ENCODE results near the gene CTCF. TPM values are rescaled to one million over a fixed set of nuclear protein-coding genes. Genes with fewer than 3 reads are reported as not detected.
A peak's percentile ranks its signal among the peaks of the same experiment; 100 is the strongest.

Gene CTCF
- total RNA-seq, 3 donors from 2014 or later (not counting 1 experiment from before 2014, with no cell fraction given) = 61.4 to 76.7 (median 63.6) TPM

GRCh38 chr16:67593288-67593687 is 31.0 kb downstream of the CTCF start:
- intact Hi-C loops (cut with micrococcal nuclease) = no loop called here
- 89% methylated on average over 3 of the region's 4 CpGs for WGBS (ENCODE audit: insufficient coverage)
- H3K9me3 Mint-ChIP-seq = no peaks in the 10 kb centered on the region
- Histone ChIP-seq H3K4me3 (ENCODE audit: low read length) (no peak overlapping the region), H3K4me1 (ENCODE audit: control insufficient read depth, insufficient read depth, low read length) (peaks cover 4% of the 10 kb centered on the region), H3K27ac (ENCODE audit: low read length) (no peak overlapping the region), H3K36me3 (ENCODE audit: control insufficient read depth, insufficient read depth, low read length) (peaks cover 13% of the 10 kb centered on the region), H3K9me3 (ENCODE audit: control insufficient read depth, insufficient read depth, low read length) (no peaks in the 10 kb centered on the region), H3K27me3 (ENCODE audit: control insufficient read depth, insufficient read depth, low read length) (no peaks in the 10 kb centered on the region)
- DNase-seq (no peak), ATAC-seq (no peak)
- peak overlapping the region; percentile 69 to 73 for H3K27ac Mint-ChIP-seq
- H3K27me3 Mint-ChIP-seq (ENCODE audit: low read depth in 2 of 2) = no peaks in the 10 kb centered on the region
- no peak overlapping the region for H3K4me3 Mint-ChIP-seq
- H3K36me3 Mint-ChIP-seq = no peaks in the 10 kb centered on the region
- peaks cover 37 to 40% of the 10 kb centered on the region in 2 donors for H3K4me1 Mint-ChIP-seq
- no peak for TF ChIP-seq CTCF (IDR thresholded peaks at IDR 0.05)

GRCh38 chr16:67593701-67594100 is 31.4 kb downstream of the CTCF start:
- H3K27ac Mint-ChIP-seq = peak overlapping the region; percentile 69 to 73
- peaks cover 36 to 42% of the 10 kb centered on the region in 2 donors for H3K4me1 Mint-ChIP-seq
- no peaks in the 10 kb centered on the region for H3K36me3 Mint-ChIP-seq
- no peaks in the 10 kb centered on the region for H3K9me3 ChIP-seq (ENCODE audit: control insufficient read depth, insufficient read depth, low read length)
- no peaks in the 10 kb centered on the region for H3K9me3 Mint-ChIP-seq
- no peak for TF ChIP-seq CTCF (IDR thresholded peaks at IDR 0.05)
- no peaks in the 10 kb centered on the region for H3K27me3 ChIP-seq (ENCODE audit: control insufficient read depth, insufficient read depth, low read length)
- intact Hi-C loops (cut with micrococcal nuclease) = no loop called here
- DNase-seq (no peak), ATAC-seq (no peak)
- no peak overlapping the region for H3K4me3 ChIP-seq (ENCODE audit: low read length)
- H3K27ac ChIP-seq (ENCODE audit: low read length) = no peak overlapping the region
- H3K36me3 ChIP-seq (ENCODE audit: control insufficient read depth, insufficient read depth, low read length) = peaks cover 15% of the 10 kb centered on the region
- H3K4me1 ChIP-seq (ENCODE audit: control insufficient read depth, insufficient read depth, low read length) = peaks cover 4% of the 10 kb centered on the region
- no peak overlapping the region for H3K4me3 Mint-ChIP-seq
- no peaks in the 10 kb centered on the region for H3K27me3 Mint-ChIP-seq (ENCODE audit: low read depth in 2 of 2)

- ATAC-seq = no peak
- H3K4me3 Mint-ChIP-seq = no peak overlapping the region
- no peaks in the 10 kb centered on the region for H3K9me3 Mint-ChIP-seq
- Histone ChIP-seq H3K4me1 (ENCODE audit: control insufficient read depth, insufficient read depth, low read length) (peaks cover 4% of the 10 kb centered on the region), H3K27me3 (ENCODE audit: control insufficient read depth, insufficient read depth, low read length) (no peaks in the 10 kb centered on the region), H3K9me3 (ENCODE audit: control insufficient read depth, insufficient read depth, low read length) (no peaks in the 10 kb centered on the region), H3K4me3 (ENCODE audit: low read length) (no peak overlapping the region), H3K36me3 (ENCODE audit: control insufficient read depth, insufficient read depth, low read length) (peaks cover 16% of the 10 kb centered on the region), H3K27ac (ENCODE audit: low read length) (no peak overlapping the region)
- WGBS (ENCODE audit: insufficient coverage) = 81% methylated on average over 5 of the region's 5 CpGs
- TF ChIP-seq CTCF (IDR thresholded peaks at IDR 0.05) = no peak
- H3K36me3 Mint-ChIP-seq = no peaks in the 10 kb centered on the region
- DNase-seq = no peak
- H3K27me3 Mint-ChIP-seq (ENCODE audit: low read depth in 2 of 2) = no peaks in the 10 kb centered on the region
- H3K4me1 Mint-ChIP-seq = peaks cover 36 to 43% of the 10 kb centered on the region in 2 donors
- intact Hi-C loops (cut with micrococcal nuclease) = no loop called here
- peak overlapping the region; percentile 69 to 73 for H3K27ac Mint-ChIP-seq
These were observed 32.1 kb downstream of the CTCF start for GRCh38 chr16:67594256-67594915.

GRCh38 chr16:67594956-67595355 is 32.6 kb downstream of the CTCF start:
- H3K36me3 ChIP-seq (ENCODE audit: control insufficient read depth, insufficient read depth, low read length) = peaks cover 13% of the 10 kb centered on the region
- no peak for TF ChIP-seq CTCF (IDR thresholded peaks at IDR 0.05)
- 92% methylated on average over 1 of the region's 1 CpG for WGBS (ENCODE audit: insufficient coverage)
- no peak for DNase-seq
- H3K9me3 ChIP-seq (ENCODE audit: control insufficient read depth, insufficient read depth, low read length) = no peaks in the 10 kb centered on the region
- ATAC-seq = no peak
- H3K27me3 Mint-ChIP-seq (ENCODE audit: low read depth in 2 of 2) = no peaks in the 10 kb centered on the region
- no peak overlapping the region for H3K27ac ChIP-seq (ENCODE audit: low read length)
- no peaks in the 10 kb centered on the region for H3K27me3 ChIP-seq (ENCODE audit: control insufficient read depth, insufficient read depth, low read length)
- H3K4me3 ChIP-seq (ENCODE audit: low read length) = no peak overlapping the region
- H3K36me3 Mint-ChIP-seq = no peaks in the 10 kb centered on the region
- H3K9me3 Mint-ChIP-seq = no peaks in the 10 kb centered on the region
- H3K4me1 ChIP-seq (ENCODE audit: control insufficient read depth, insufficient read depth, low read length) = peaks cover 4% of the 10 kb centered on the region
- peak overlapping the region; percentile 47 to 69 for H3K27ac Mint-ChIP-seq
- H3K4me3 Mint-ChIP-seq = no peak overlapping the region
- H3K4me1 Mint-ChIP-seq = peaks cover 41 to 45% of the 10 kb centered on the region in 2 donors
- intact Hi-C loops (cut with micrococcal nuclease) = no loop called here
